Measurements from ENCODE around the gene GFPT2.

Gene GFPT2

DNA sequence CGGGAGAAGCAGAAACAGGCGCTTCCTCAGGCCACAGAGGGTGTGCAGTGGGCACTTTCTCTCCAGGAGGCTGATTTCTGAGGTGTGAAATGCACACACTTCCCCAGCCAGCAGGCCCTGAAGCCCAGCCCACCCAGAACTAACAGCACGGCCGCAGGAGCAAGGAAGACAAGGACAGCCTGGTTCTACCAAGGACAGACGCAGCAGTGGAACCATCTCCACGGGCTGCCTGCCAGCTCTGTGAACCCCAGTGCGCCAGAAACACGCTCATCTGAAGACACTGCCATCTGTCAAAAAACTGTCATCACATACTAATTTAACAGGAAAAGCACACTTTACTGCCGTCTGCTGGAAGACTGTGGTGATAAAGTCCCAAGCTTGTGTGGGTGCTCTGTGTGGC lies 102.0 kb downstream of the GFPT2 start:
- no peaks in the 10 kb centered on the region for H3K27me3 ChIP-seq (replicated peaks; ENCODE audit: control insufficient read depth, insufficient read depth, low read length)
- H3K36me3 ChIP-seq (ENCODE audit: control insufficient read depth, insufficient read depth, low read length): peaks cover 3% of the 10 kb centered on the region
- no peak for DNase-seq (ENCODE audit: extremely low read depth, insufficient read length)
- no peak overlapping the region for H3K4me3 ChIP-seq (replicated peaks; ENCODE audit: low read depth, low read length)
- TF ChIP-seq, protein P1, sequence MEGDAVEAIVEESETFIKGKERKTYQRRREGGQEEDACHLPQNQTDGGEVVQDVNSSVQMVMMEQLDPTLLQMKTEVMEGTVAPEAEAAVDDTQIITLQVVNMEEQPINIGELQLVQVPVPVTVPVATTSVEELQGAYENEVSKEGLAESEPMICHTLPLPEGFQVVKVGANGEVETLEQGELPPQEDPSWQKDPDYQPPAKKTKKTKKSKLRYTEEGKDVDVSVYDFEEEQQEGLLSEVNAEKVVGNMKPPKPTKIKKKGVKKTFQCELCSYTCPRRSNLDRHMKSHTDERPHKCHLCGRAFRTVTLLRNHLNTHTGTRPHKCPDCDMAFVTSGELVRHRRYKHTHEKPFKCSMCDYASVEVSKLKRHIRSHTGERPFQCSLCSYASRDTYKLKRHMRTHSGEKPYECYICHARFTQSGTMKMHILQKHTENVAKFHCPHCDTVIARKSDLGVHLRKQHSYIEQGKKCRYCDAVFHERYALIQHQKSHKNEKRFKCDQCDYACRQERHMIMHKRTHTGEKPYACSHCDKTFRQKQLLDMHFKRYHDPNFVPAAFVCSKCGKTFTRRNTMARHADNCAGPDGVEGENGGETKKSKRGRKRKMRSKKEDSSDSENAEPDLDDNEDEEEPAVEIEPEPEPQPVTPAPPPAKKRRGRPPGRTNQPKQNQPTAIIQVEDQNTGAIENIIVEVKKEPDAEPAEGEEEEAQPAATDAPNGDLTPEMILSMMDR (IDR thresholded peaks at IDR 0.05; ENCODE audit: insufficient read depth, low read length, poor library complexity, severe bottlenecking): no peak
